ENCODE data around the gene FNDC3B. TPM values are rescaled to one million over a fixed set of nuclear protein-coding genes. Genes with fewer than 3 reads are reported as not detected.

Gene FNDC3B
- total and polyA plus RNA-seq, 3 donors from 2014 or later, result 24.2 to 63.5 (median 57.7) TPM

- TF ChIP-seq POLR2A (IDR thresholded peaks at IDR 0.05) (no peak), CTCF (IDR thresholded peaks at IDR 0.05) (no peak)
- intact Hi-C loops (cut with DNase I; ENCODE audit: low total_unique reads), result no loop called here
- H3K27me3 ChIP-seq, result no peaks in the 10 kb centered on the region
Measured at GRCh38 chr3:172448661-172449465, 409.5 kb downstream of the FNDC3B start.

DNA sequence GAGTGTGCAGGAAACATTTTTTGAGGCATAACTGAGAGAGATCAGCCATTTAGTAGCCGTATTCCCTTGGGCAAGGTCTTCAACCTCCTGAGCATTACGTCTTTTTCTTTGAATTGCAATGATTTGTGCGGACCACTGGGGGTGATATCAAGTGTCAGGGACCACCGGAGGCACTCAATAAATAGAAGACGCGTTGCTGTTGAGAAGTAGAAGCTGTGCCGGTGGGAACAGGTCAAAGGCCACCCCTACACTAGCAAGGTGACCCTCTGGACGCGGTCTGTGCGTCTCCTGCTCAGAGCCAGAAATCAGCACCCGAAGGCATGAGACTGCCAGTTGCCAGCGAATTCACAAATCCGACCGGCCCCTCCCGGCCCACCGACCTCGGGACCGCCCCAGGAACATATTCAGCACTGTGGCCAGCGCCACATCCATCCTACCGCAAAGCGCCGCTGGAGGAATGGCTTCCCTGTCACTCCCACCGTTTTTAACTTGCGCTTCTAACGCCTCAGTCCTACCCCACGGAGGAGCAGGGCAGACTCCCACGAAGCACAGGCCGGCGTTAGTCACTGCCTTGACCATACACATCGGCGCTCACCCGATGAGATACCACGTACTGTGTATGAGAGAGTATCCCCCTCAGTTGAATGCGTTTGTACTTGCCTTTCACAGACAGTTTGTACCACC lies 410.2 kb downstream of the FNDC3B start:
- Histone ChIP-seq H3K27ac (no peak overlapping the region), H3K4me3 (no peak overlapping the region), H3K36me3 (ENCODE audit: low read depth, missing control alignments) (no peaks in the 10 kb centered on the region), H3K9me3 (no peaks in the 10 kb centered on the region), H3K27me3 (no peaks in the 10 kb centered on the region), H3K4me1 (peaks cover 17% of the 10 kb centered on the region)
- intact Hi-C loops (cut with DNase I; ENCODE audit: low total_unique reads), result no loop called here
- no peak for TF ChIP-seq POLR2A (IDR thresholded peaks at IDR 0.05)
- no peak for TF ChIP-seq CTCF (IDR thresholded peaks at IDR 0.05)
- DNase-seq, result peak; percentile 49
- 4 to 5% methylated on average over 24 to 34 of the region's 34 CpGs for WGBS, 2 donors

More at GRCh38 chr3:172448661-172449465, 409.5 kb downstream of the FNDC3B start:
- Histone ChIP-seq H3K9me3 (no peaks in the 10 kb centered on the region), H3K4me1 (peaks cover 17% of the 10 kb centered on the region), H3K4me3 (no peak overlapping the region), H3K27ac (no peak overlapping the region), H3K36me3 (ENCODE audit: low read depth, missing control alignments) (no peaks in the 10 kb centered on the region)
- DNase-seq, result no peak
- 4 to 6% methylated on average over 40 to 43 of the region's 43 CpGs for WGBS, 2 donors

Small RNA genes within 50 kb of the gene (small RNA-seq; reads per million reads assigned to genes)
- 0 reads per million in 2 donors for gene RN7SL141P

Other genes with a start within 250 kb of the FNDC3B start
- 10 to 100 TPM; 19.1 to 27.4 TPM for gene PLD1, start 229.1 kb upstream of the FNDC3B start, total RNA-seq
- gene PLD1, start 229.1 kb upstream of the FNDC3B start, polyA plus RNA-seq (ENCODE audit: insufficient read depth, low read depth, low replicate concordance), result 10.7 TPM
- gene TMEM212, start 196.2 kb upstream of the FNDC3B start, total RNA-seq, result 1 to 10 TPM; 2.5 to 4.3 TPM
- 1.8 TPM for gene TMEM212, start 196.2 kb upstream of the FNDC3B start, polyA plus RNA-seq (ENCODE audit: insufficient read depth, low read depth, low replicate concordance)

Measured in testis (tissue), 3 donors.